HG03439 (cell line): ENCODE results near the gene UGT2A2.

ENCODE experiments used
- ATAC-seq: cut with Tn5 transposase; IDR thresholded peaks from one replicate; pipeline ENCODE4 v1.9.1; 2021; ENCODE audit warnings: mild to moderate bottlenecking, moderate library complexity; ENCODE audit not compliant: unreplicated experiment

The UGT2A2 gene

DNA sequence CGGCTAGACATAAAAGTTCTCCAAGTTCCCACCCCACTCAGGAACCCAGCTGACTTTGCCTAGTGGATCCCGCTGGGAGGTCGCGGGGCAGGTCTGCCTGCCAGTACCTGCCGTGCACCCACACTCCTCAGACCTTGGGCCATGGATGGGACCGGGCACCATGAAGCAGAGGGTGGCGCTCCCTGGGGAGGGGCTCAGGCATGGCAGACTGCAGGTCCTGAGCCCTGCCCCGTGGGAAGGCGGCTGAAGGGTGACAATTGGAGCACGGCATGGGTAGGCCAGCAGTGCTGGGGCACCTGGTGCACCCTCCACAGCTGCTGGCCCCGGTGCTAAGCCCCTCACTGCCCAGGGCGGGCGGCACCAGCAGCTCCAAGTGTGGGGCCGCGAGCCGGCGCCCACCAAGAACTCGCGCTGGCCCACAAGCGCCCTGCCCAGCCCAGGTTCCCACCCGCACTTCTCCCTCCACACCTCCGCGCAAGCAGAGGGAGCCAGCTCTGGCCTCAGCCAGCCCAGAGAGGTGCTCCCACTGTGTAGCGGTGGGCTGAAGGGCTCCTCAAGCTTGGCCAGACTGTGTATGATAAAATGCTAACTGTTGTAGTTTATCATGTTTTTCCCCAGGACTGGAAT is 63.1 kb downstream of the UGT2A2 start:
- ATAC-seq, result no peak

DNA sequence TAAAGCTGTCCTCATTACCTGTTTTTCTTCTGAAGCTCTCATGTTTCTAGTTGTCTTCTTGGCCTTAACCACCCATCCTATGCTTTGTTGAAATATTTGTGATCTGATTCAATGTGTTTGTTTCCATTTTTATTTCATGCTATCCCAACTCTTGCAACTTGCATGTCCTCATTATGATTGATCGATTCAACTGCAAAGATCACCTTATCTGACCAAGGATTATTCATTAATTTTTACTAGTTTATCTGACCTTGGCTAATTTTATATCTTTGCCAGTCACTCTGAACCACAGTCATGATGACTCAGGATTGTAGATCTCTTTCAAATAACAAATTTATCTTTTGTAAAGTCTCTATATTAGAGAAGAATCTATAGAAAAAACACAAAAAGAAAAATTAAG is 70.7 kb downstream of the UGT2A2 start:
- ATAC-seq, result no peak

DNA sequence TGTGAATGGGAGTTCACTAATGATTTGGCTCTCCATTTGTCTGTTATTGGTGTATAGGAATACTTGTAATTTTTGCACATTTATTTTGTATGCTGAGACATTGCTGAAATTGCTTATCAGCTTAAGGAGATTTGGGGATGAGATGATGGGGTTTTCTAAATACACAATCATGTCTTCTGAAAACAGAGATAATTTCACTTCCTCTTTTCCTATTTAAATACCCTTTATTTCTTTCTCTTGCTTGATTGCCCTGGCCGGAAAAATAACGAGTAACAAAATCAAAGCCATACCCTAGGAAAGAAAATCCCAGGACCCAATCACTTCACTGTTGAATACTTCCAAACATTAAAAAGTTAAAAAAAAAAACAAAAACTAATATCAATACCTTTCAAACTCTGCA is 76.0 kb downstream of the UGT2A2 start:
- no peak for ATAC-seq

DNA sequence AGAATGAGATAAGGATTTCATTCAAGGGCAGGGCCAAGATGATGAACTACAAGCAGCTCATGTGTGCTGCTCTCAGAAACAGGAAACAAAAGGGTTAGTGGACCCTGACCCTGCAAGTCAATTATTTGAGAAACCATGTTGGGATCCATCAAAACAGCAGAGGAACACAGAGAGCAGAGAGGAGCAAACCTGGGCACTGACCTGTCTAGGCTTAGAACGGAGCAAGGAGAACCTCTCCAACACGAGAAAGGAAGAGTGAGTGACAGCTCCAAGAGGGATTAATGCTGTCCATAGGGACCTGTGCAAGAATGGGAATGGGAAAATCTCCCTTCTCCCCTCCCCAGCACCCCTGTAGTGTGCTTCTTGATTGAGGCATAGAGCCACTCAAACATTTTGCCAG is 89.8 kb downstream of the UGT2A2 start:
- ATAC-seq, result no peak

DNA sequence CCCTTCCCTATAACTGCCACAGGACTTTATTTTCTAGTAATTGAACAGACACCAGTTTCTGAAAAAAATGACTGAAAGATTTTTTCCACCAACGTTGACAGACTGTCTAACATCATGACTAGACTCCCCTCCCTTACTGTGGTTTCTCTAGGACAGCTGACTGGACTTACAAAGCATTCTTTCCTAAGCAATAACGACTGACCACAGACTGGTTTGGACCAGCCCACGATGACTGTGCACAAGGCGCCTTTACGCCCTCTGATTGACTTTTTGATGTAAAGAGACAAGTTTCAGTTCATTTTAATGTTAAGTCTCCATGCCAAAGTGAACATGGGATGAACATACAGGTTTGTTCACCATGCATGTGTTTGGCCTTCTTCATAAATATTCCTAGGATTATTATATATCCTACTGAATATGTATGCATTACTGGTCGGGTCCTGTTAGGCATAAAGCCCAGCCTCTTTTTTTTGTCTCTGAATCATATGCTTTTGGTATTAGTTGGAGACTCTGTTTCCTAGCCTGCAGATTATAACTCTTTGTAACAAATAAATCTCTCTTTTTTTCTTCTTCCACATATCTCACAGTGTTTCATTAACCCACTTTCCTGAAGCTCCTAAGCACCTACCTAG is 93.2 kb downstream of the UGT2A2 start:
- ATAC-seq, result no peak
